Trophoblast cell (in vitro differentiated cells and primary cell): ENCODE data around the gene EXOSC10.

Experiments
- DNase-seq, 2 donors: peaks; one replicate each; pipeline ENCODE4 v3.0.0-alpha.2; 2016
- H2AFZ ChIP-seq: 2 replicates; pipeline ENCODE4 v1.6.1; 2013; ENCODE audit warnings: low read length, moderate library complexity, mild to moderate bottlenecking; ENCODE audit not compliant: insufficient read depth, poor library complexity
- H2AK5ac ChIP-seq: 2 replicates; pipeline ENCODE4 v1.6.1; 2013; ENCODE audit warnings: mild to moderate bottlenecking, low read length
- H2BK120ac ChIP-seq: 2 replicates; pipeline ENCODE4 v1.6.1; 2013; ENCODE audit warnings: low read length, mild to moderate bottlenecking, moderate library complexity; ENCODE audit not compliant: insufficient read depth, poor library complexity
- H2BK12ac ChIP-seq: 2 replicates; pipeline ENCODE4 v1.6.1; 2013; ENCODE audit warnings: mild to moderate bottlenecking, low read length, moderate library complexity
- H2BK5ac ChIP-seq: 2 replicates; pipeline ENCODE4 v1.6.1; 2013; ENCODE audit warnings: low read length, low read depth, moderate library complexity, mild to moderate bottlenecking; ENCODE audit not compliant: poor library complexity
- H3K14ac ChIP-seq: 2 replicates; pipeline ENCODE4 v1.6.1; 2013; ENCODE audit warnings: mild to moderate bottlenecking, low read length
- H3K18ac ChIP-seq: 2 replicates; pipeline ENCODE4 v1.6.1; 2013; ENCODE audit warnings: mild to moderate bottlenecking, low read length
- H3K23ac ChIP-seq: 2 replicates; pipeline ENCODE4 v1.6.1; 2013; ENCODE audit warnings: low read length
- H3K27ac ChIP-seq: 2 replicates; pipeline ENCODE4 v1.5.1; 2013; ENCODE audit warnings: low read depth, mild to moderate bottlenecking, inconsistent platforms, low read length, moderate library complexity
- H3K27me3 ChIP-seq: 2 replicates; pipeline ENCODE4 v1.6.1; 2013; ENCODE audit warnings: inconsistent platforms, mild to moderate bottlenecking, low read length, moderate library complexity; ENCODE audit not compliant: insufficient read depth
- H3K36me3 ChIP-seq, 2 experiments: 1 replicate in 1 of 2; 2 replicates in 1 of 2; pipeline ENCODE4 v1.6.1; 2013; ENCODE audit warnings: low read length in 2 of 2, mild to moderate bottlenecking in 2 of 2, moderate library complexity in 1 of 2; ENCODE audit not compliant: insufficient read depth in 2 of 2, control insufficient read depth in 1 of 2
- H3K4ac ChIP-seq: 2 replicates; pipeline ENCODE4 v1.6.1; 2013; ENCODE audit warnings: low read depth, mild to moderate bottlenecking, low read length, moderate library complexity
- H3K4me1 ChIP-seq, 2 experiments: 1 replicate in 1 of 2; 2 replicates in 1 of 2; pipeline ENCODE4 v1.6.1; 2013; ENCODE audit warnings: low read length in 2 of 2, mild to moderate bottlenecking in 2 of 2, moderate library complexity in 1 of 2; ENCODE audit not compliant: insufficient read depth in 2 of 2, control insufficient read depth in 1 of 2
- H3K4me2 ChIP-seq: 2 replicates; pipeline ENCODE4 v1.6.1; 2013; ENCODE audit warnings: inconsistent platforms, mild to moderate bottlenecking, low read length, moderate library complexity
- H3K4me3 ChIP-seq: 2 replicates; pipeline ENCODE4 v1.5.1; 2013; ENCODE audit warnings: mild to moderate bottlenecking, low read depth, low read length, inconsistent platforms
- H3K79me1 ChIP-seq: one replicate; pipeline ENCODE4 v1.6.1; 2013; ENCODE audit warnings: low read length
- H3K79me2 ChIP-seq: 2 replicates; pipeline ENCODE4 v1.6.1; 2013; ENCODE audit warnings: low read length, mild to moderate bottlenecking; ENCODE audit not compliant: control insufficient read depth, insufficient read depth, poor library complexity
- H3K9ac ChIP-seq: 2 replicates; pipeline ENCODE4 v1.6.1; 2013; ENCODE audit warnings: mild to moderate bottlenecking, low read length
- H3K9me3 ChIP-seq: 2 replicates; pipeline ENCODE4 v1.6.1; 2013; ENCODE audit warnings: low read depth, mild to moderate bottlenecking, control low read depth, inconsistent platforms, low read length; ENCODE audit not compliant: insufficient read depth
- H4K12ac ChIP-seq: 2 replicates; pipeline ENCODE4 v1.6.1; 2013; ENCODE audit warnings: low read depth, mild to moderate bottlenecking, low read length, moderate library complexity
- H4K8ac ChIP-seq: 2 replicates; pipeline ENCODE4 v1.6.1; 2013; ENCODE audit warnings: low read depth, mild to moderate bottlenecking, low read length, moderate library complexity
- H4K91ac ChIP-seq: one replicate; pipeline ENCODE4 v1.6.1; 2013; ENCODE audit warnings: low read depth, mild to moderate bottlenecking, low read length, moderate library complexity
- WGBS: extraction: QIAGEN DNeasy Blood & Tissue Kit; methylation state at CpG from one replicate; pipeline ENCODE4 v1.1.7; 2013; ENCODE audit warnings: missing lambda C conversion rate; ENCODE audit not compliant: insufficient read length, insufficient coverage; ENCODE audit errors: extremely low coverage; 5-methylcytosine and 5-hydroxymethylcytosine counted together

The EXOSC10 gene

GRCh38 chr1:11143907-11144306, 44.2 kb upstream of the EXOSC10 start:
- Histone ChIP-seq H3K14ac (no peak overlapping the region), H3K4ac (no peak overlapping the region), H4K8ac (no peak overlapping the region), H3K4me2 (no peak overlapping the region), H4K12ac (no peak overlapping the region), H3K18ac (no peak overlapping the region), H2AFZ (no peak overlapping the region), H3K9me3 (no peaks in the 10 kb centered on the region), H2BK120ac (no peak overlapping the region), H3K27ac (no peak overlapping the region), H3K4me3 (no peak overlapping the region), H2AK5ac (no peak overlapping the region), H2BK5ac (no peak overlapping the region), H2BK12ac (no peak overlapping the region), H3K79me1 (peaks cover 2% of the 10 kb centered on the region), H4K91ac (no peak overlapping the region), H3K23ac (no peak overlapping the region), H3K79me2 (no peaks in the 10 kb centered on the region), H3K36me3 (peaks cover 10 to 29% of the 10 kb centered on the region in 2 experiments), H3K27me3 (no peaks in the 10 kb centered on the region), H3K9ac (no peak overlapping the region), H3K4me1 (peaks cover 9 to 11% of the 10 kb centered on the region in 2 experiments)
- WGBS, result no CpG with 5 or more reads among the region's 2 CpGs
- no peak for DNase-seq

- peaks cover 3% of the 10 kb centered on the region for H3K79me1 ChIP-seq
These were observed 43.7 kb upstream of the EXOSC10 start for GRCh38 chr1:11143401-11143800.

GRCh38 chr1:11142618-11143391, 43.1 kb upstream of the EXOSC10 start:
- no peak overlapping the region for H2AK5ac ChIP-seq
- no peak overlapping the region for H3K4me3 ChIP-seq
- no peak overlapping the region for H3K18ac ChIP-seq
- H3K36me3 ChIP-seq, result peaks cover 10 to 28% of the 10 kb centered on the region in 2 experiments
- H3K79me1 ChIP-seq, result peaks cover 8% of the 10 kb centered on the region
- H2BK120ac ChIP-seq, result no peak overlapping the region
- H3K27ac ChIP-seq, result no peak overlapping the region
- no peak overlapping the region for H2AFZ ChIP-seq
- no peaks in the 10 kb centered on the region for H3K27me3 ChIP-seq
- no peaks in the 10 kb centered on the region for H3K79me2 ChIP-seq
- no peak overlapping the region for H4K12ac ChIP-seq
- no peak overlapping the region for H4K8ac ChIP-seq
- H3K23ac ChIP-seq, result no peak overlapping the region
- DNase-seq, result no peak
- WGBS, result no CpG with 5 or more reads among the region's 4 CpGs
- no peaks in the 10 kb centered on the region for H3K9me3 ChIP-seq
- peaks cover 15 to 19% of the 10 kb centered on the region in 2 experiments for H3K4me1 ChIP-seq
- H3K4ac ChIP-seq, result no peak overlapping the region
- H3K14ac ChIP-seq, result no peak overlapping the region
- H2BK12ac ChIP-seq, result no peak overlapping the region
- H2BK5ac ChIP-seq, result no peak overlapping the region
- no peak overlapping the region for H3K4me2 ChIP-seq
- no peak overlapping the region for H3K9ac ChIP-seq
- no peak overlapping the region for H4K91ac ChIP-seq

More at GRCh38 chr1:11143401-11143800, 43.7 kb upstream of the EXOSC10 start:
- Histone ChIP-seq H4K12ac (no peak overlapping the region), H3K4me1 (peaks cover 10 to 13% of the 10 kb centered on the region in 2 experiments), H3K4me2 (no peak overlapping the region), H2BK5ac (no peak overlapping the region), H3K9me3 (no peaks in the 10 kb centered on the region), H3K36me3 (peaks cover 10 to 28% of the 10 kb centered on the region in 2 experiments), H2BK12ac (no peak overlapping the region), H3K27me3 (no peaks in the 10 kb centered on the region), H2BK120ac (no peak overlapping the region), H3K79me2 (no peaks in the 10 kb centered on the region), H4K91ac (no peak overlapping the region), H3K4ac (no peak overlapping the region), H3K14ac (no peak overlapping the region), H3K9ac (no peak overlapping the region), H3K23ac (no peak overlapping the region), H4K8ac (no peak overlapping the region), H3K4me3 (no peak overlapping the region), H2AFZ (no peak overlapping the region), H3K27ac (no peak overlapping the region), H3K18ac (no peak overlapping the region), H2AK5ac (no peak overlapping the region)
- DNase-seq, result no peak
- WGBS, result 100% methylated on average over 2 of the region's 5 CpGs

DNA sequence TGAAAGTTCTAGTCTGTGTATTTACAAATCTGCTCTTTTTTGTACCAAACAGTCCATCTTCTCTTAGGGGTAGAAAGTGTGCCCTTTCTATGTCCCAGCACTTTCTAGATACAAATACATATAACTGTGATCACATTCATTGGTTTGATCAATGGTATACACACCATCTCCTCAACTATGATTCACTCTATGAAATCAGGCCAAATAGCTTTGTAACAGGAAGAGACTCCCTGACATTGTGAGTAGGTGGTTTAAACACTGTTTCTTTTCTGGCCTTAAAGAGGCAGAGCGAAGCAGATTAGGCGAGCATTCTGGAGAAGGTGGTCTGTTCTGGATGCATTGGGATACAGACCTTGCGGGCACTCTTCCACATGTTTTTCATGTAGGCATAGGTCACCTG, 39.3 kb upstream of the EXOSC10 start:
- H3K18ac ChIP-seq, result no peak overlapping the region

More for the DNA sequence above, 39.3 kb upstream of the EXOSC10 start:
- Histone ChIP-seq H3K79me1 (peaks cover 8% of the 10 kb centered on the region), H4K8ac (no peak overlapping the region), H3K4ac (no peak overlapping the region), H3K27ac (peak overlapping the region; percentile 89), H3K9me3 (peaks cover 3% of the 10 kb centered on the region), H3K4me3 (no peak overlapping the region), H2BK120ac (no peak overlapping the region), H3K14ac (no peak overlapping the region), H3K79me2 (no peaks in the 10 kb centered on the region), H4K91ac (no peak overlapping the region), H3K4me1 (peaks cover 15 to 21% of the 10 kb centered on the region in 2 experiments), H2AK5ac (no peak overlapping the region), H2BK12ac (no peak overlapping the region), H2AFZ (no peak overlapping the region), H3K4me2 (no peak overlapping the region), H3K23ac (no peak overlapping the region), H2BK5ac (no peak overlapping the region), H3K27me3 (no peaks in the 10 kb centered on the region), H4K12ac (no peak overlapping the region), H3K36me3 (peaks cover 7 to 15% of the 10 kb centered on the region in 2 experiments), H3K9ac (no peak overlapping the region)
- no peak for DNase-seq
- no CpG with 5 or more reads among the region's 3 CpGs for WGBS
